HepG2 (cell line): Measurements from ENCODE around the gene MYD88. TPM values are rescaled to one million over a fixed set of nuclear protein-coding genes. Genes with fewer than 3 reads are reported as not detected.

Experiments used
- CEBPB ChIP-seq: IDR thresholded peaks from 2 replicates; pipeline ENCODE4 v1.6.1; 2011; ENCODE audit warnings: low read depth, low read length, improper control_type of control experiment, borderline replicate concordance
- NAIF1 ChIP-seq: sonication (generic); formaldehyde crosslinking; IDR thresholded peaks from 2 replicates; pipeline ENCODE4 v1.5.0; 2020; ENCODE audit warnings: mild to moderate bottlenecking, missing genetic modification reagents, borderline replicate concordance
- RELA ChIP-seq: sonication (generic); formaldehyde crosslinking; IDR thresholded peaks from 2 replicates; pipeline ENCODE4 v1.4.0; 2020; ENCODE audit warnings: missing genetic modification reagents
- SAP130 ChIP-seq: IDR thresholded peaks from 2 replicates; pipeline ENCODE4 v1.6.1; 2016; ENCODE audit warnings: low read depth
- SP5 ChIP-seq: IDR thresholded peaks from 2 replicates; pipeline ENCODE4 v1.6.1; 2016; ENCODE audit warnings: low read depth, borderline replicate concordance
- SPEN ChIP-seq: sonication (generic); formaldehyde crosslinking; IDR thresholded peaks from 2 replicates; pipeline ENCODE4 v1.5.1; 2020; ENCODE audit warnings: low read depth, mild to moderate bottlenecking, missing genetic modification reagents
- SRF ChIP-seq: IDR thresholded peaks from 2 replicates; pipeline ENCODE4 v1.6.1; 2011; ENCODE audit warnings: mild to moderate bottlenecking, low read depth, low read length, moderate library complexity
- TSC22D2 ChIP-seq: sonication (generic); formaldehyde crosslinking; IDR thresholded peaks from 2 replicates; pipeline ENCODE4 v1.5.1; 2020; ENCODE audit warnings: missing genetic modification reagents, mild to moderate bottlenecking, borderline replicate concordance
- polyA plus RNA-seq, 8 experiments: library from polyadenylated mRNA; depleted of rRNA in 3 of 8; stranded (reverse) in 7 of 8; unstranded in 1 of 8; fragments of >200 nt; fragmentation: Illumina TruSeq in 4 of 8; extraction: Trizol in 4 of 8; gene quantifications; 2 replicates each; pipeline versions ENCODE4 v1.2.1 to v1.2.3, GENCODE V29; 2011 to 2016; ENCODE audit warnings: low read depth in 4 of 8, missing spikeins in 1 of 8, mixed read lengths in 1 of 8; ENCODE audit not compliant: insufficient read depth in 1 of 8
- total RNA-seq, 5 experiments: library from RNA; depleted of rRNA; stranded (reverse); fragments of >200 nt; fragmentation: Illumina TruSeq; extraction: Trizol; gene quantifications; 2 replicates each; pipeline ENCODE4 v1.2.3, GENCODE V29; 2016; ENCODE audit warnings: low read depth in 1 of 5
- TF ChIP-seq, protein P1 (sequence below): sonication (generic); formaldehyde crosslinking; IDR thresholded peaks from 2 replicates; pipeline ENCODE4 v1.8.0; 2022; ENCODE audit warnings: low read depth, missing genetic modification reagents
- TF ChIP-seq, protein P2 (sequence below): IDR thresholded peaks from 2 replicates; pipeline ENCODE4 v1.6.1; 2012; ENCODE audit warnings: low read length, improper control_type of control experiment
- TF ChIP-seq, protein P3 (sequence below): sonication (generic); formaldehyde crosslinking; IDR thresholded peaks from 2 replicates; pipeline ENCODE4 v1.5.0; 2020; ENCODE audit warnings: missing genetic modification reagents
- TF ChIP-seq, protein P4 (sequence below): sonication (generic); formaldehyde crosslinking; IDR thresholded peaks from 2 replicates; pipeline ENCODE4 v1.8.1; 2022; ENCODE audit warnings: mild to moderate bottlenecking, missing genetic modification reagents
- TF ChIP-seq, protein P5 (sequence below): sonication (generic); formaldehyde crosslinking; IDR thresholded peaks from 2 replicates; pipeline ENCODE4 v1.5.0; 2020; ENCODE audit warnings: missing genetic modification reagents
- TF ChIP-seq, protein P6 (sequence below): sonication (generic); formaldehyde crosslinking; IDR thresholded peaks from 2 replicates; pipeline ENCODE4 v1.5.1; 2020; ENCODE audit warnings: missing genetic modification reagents, mild to moderate bottlenecking, borderline replicate concordance
- TF ChIP-seq, protein P7 (sequence below): sonication (generic); formaldehyde crosslinking; IDR thresholded peaks from 2 replicates; pipeline ENCODE4 v1.4.0; 2020; ENCODE audit warnings: missing genetic modification reagents
- TF ChIP-seq, protein P8 (sequence below): sonication (generic); formaldehyde crosslinking; IDR thresholded peaks from 2 replicates; pipeline ENCODE4 v1.8.1; 2023; ENCODE audit warnings: mild to moderate bottlenecking, missing genetic modification reagents, borderline replicate concordance

MYD88 gene
- total and polyA plus RNA-seq, 2 of the 13 experiments (the other 11 are each of a cell fraction or from before 2014, with no cell fraction given) = 7.6 to 32.7 TPM

DNA sequence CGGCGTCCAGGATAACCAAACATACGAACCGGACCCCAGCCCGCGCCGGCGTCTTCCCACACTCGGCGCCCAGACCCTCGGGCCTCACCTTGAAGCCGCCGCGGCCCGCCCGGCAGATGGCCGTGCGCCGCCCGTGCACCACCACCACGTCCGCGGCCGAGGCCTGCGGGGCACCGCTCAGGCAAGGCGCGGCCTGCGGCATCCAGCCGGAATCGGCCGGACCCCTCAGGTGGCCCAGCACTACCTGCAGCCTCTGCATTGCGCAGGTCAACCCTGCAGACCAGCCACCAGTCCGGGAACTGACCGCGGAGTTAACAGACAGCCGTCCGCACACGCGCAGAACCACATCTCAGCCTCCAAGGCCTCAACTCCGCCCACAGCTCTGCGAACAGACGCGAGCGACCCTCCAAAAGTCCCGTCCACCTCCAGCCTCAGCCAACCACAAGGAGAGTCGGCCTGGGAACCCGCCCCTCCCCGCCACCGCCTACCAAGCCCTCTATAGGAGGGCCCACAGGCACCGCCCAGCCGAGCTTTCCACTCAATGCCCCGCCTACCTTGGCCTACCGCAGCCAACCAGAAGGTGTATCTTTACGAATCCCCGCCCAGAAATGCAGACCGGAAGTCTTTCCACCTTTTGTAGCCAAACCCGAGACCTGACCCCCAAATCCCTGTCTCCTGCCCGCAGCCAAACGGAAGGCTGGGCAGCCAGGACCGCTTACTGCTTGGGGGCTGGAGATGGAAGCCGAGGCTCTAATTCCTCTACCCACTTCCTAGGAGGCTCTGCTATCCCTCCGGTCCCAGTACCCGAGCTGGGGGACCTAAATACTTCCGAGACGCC, 1.5 kb upstream of the MYD88 start, which contains the start of gene ACAA1 (continued):
- TF ChIP-seq NAIF1 (CRISPR knock-in tag) (no peak), SRF (0 out of 2 replicates have a peak, but pooled peaks have one; percentile 39), TSC22D2 (CRISPR knock-in tag) (no peak), SPEN (CRISPR knock-in tag) (peak; percentile 71), SP5 (CRISPR knock-in tag) (peak; percentile 71), CEBPB (no peak), SAP130 (CRISPR knock-in tag) (peak; percentile 88), RELA (CRISPR knock-in tag) (no peak)
- TF ChIP-seq, protein P1, sequence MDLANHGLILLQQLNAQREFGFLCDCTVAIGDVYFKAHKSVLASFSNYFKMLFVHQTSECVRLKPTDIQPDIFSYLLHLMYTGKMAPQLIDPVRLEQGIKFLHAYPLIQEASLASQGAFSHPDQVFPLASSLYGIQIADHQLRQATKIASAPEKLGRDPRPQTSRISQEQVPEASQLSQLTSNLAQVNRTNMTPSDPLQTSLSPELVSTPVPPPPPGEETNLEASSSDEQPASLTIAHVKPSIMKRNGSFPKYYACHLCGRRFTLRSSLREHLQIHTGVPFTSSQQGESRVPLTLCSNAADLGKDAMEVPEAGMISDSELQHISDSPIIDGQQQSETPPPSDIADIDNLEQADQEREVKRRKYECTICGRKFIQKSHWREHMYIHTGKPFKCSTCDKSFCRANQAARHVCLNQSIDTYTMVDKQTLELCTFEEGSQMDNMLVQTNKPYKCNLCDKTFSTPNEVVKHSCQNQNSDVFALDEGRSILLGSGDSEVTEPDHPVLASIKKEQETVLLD (CRISPR knock-in tag) = 0 out of 2 replicates have a peak, but pooled peaks have one; percentile 7
- TF ChIP-seq, protein P2, sequence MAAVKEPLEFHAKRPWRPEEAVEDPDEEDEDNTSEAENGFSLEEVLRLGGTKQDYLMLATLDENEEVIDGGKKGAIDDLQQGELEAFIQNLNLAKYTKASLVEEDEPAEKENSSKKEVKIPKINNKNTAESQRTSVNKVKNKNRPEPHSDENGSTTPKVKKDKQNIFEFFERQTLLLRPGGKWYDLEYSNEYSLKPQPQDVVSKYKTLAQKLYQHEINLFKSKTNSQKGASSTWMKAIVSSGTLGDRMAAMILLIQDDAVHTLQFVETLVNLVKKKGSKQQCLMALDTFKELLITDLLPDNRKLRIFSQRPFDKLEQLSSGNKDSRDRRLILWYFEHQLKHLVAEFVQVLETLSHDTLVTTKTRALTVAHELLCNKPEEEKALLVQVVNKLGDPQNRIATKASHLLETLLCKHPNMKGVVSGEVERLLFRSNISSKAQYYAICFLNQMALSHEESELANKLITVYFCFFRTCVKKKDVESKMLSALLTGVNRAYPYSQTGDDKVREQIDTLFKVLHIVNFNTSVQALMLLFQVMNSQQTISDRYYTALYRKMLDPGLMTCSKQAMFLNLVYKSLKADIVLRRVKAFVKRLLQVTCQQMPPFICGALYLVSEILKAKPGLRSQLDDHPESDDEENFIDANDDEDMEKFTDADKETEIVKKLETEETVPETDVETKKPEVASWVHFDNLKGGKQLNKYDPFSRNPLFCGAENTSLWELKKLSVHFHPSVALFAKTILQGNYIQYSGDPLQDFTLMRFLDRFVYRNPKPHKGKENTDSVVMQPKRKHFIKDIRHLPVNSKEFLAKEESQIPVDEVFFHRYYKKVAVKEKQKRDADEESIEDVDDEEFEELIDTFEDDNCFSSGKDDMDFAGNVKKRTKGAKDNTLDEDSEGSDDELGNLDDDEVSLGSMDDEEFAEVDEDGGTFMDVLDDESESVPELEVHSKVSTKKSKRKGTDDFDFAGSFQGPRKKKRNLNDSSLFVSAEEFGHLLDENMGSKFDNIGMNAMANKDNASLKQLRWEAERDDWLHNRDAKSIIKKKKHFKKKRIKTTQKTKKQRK = no peak
- TF ChIP-seq, protein P3, sequence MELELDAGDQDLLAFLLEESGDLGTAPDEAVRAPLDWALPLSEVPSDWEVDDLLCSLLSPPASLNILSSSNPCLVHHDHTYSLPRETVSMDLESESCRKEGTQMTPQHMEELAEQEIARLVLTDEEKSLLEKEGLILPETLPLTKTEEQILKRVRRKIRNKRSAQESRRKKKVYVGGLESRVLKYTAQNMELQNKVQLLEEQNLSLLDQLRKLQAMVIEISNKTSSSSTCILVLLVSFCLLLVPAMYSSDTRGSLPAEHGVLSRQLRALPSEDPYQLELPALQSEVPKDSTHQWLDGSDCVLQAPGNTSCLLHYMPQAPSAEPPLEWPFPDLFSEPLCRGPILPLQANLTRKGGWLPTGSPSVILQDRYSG (CRISPR knock-in tag) = no peak
- TF ChIP-seq, protein P4, sequence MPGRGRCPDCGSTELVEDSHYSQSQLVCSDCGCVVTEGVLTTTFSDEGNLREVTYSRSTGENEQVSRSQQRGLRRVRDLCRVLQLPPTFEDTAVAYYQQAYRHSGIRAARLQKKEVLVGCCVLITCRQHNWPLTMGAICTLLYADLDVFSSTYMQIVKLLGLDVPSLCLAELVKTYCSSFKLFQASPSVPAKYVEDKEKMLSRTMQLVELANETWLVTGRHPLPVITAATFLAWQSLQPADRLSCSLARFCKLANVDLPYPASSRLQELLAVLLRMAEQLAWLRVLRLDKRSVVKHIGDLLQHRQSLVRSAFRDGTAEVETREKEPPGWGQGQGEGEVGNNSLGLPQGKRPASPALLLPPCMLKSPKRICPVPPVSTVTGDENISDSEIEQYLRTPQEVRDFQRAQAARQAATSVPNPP (CRISPR knock-in tag) = no peak
- TF ChIP-seq, protein P5, sequence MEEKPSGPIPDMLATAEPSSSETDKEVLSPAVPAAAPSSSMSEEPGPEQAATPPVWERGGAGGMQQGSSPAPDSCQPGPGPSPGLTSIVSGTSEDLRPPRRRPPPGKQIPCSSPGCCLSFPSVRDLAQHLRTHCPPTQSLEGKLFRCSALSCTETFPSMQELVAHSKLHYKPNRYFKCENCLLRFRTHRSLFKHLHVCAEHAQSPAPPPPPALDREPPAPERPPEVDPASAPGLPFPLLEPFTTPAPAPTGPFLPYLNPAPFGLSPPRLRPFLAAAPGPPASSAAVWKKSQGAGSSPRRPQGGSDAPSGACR (CRISPR knock-in tag) = no peak
- TF ChIP-seq, protein P6, sequence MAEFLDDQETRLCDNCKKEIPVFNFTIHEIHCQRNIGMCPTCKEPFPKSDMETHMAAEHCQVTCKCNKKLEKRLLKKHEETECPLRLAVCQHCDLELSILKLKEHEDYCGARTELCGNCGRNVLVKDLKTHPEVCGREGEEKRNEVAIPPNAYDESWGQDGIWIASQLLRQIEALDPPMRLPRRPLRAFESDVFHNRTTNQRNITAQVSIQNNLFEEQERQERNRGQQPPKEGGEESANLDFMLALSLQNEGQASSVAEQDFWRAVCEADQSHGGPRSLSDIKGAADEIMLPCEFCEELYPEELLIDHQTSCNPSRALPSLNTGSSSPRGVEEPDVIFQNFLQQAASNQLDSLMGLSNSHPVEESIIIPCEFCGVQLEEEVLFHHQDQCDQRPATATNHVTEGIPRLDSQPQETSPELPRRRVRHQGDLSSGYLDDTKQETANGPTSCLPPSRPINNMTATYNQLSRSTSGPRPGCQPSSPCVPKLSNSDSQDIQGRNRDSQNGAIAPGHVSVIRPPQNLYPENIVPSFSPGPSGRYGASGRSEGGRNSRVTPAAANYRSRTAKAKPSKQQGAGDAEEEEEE (CRISPR knock-in tag) = no peak
- TF ChIP-seq, protein P7, sequence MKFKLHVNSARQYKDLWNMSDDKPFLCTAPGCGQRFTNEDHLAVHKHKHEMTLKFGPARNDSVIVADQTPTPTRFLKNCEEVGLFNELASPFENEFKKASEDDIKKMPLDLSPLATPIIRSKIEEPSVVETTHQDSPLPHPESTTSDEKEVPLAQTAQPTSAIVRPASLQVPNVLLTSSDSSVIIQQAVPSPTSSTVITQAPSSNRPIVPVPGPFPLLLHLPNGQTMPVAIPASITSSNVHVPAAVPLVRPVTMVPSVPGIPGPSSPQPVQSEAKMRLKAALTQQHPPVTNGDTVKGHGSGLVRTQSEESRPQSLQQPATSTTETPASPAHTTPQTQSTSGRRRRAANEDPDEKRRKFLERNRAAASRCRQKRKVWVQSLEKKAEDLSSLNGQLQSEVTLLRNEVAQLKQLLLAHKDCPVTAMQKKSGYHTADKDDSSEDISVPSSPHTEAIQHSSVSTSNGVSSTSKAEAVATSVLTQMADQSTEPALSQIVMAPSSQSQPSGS = peak; percentile 5; the same call in 1 of the 2 replicates
- TF ChIP-seq, protein P8, sequence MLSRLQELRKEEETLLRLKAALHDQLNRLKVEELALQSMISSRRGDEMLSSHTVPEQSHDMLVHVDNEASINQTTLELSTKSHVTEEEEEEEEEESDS = no peak
